NCI-H446 (cell line): Measurements from ENCODE around the gene RAD9A.

Experiments used
- DNase-seq, 2 experiments: peaks; one replicate each; lab custom pipeline; 2025; lab: John Stamatoyannopoulos, UW

Gene RAD9A

DNA sequence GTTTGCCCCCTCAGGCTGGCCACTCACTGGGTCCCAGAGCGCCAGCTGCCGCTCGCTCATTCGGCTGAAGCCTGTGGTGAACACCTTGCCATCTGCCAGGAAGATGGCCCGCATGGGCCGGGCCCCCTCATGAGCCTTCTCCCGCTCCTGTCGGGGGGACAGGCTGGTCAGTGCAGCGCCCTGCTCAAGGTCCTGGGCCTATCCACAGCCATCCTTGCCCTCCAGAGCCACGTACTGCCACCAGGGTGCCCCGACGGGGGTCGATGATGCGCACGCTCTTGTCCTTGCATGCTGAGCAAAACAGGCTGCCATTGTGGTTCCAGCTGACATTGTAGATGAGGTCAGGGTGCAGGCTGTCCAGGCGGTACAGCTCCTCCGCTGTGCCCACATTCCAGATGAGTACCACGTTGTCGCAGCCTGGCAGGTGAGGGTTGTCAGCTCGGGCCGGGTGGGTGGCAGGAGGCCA lies 49.3 kb downstream of the RAD9A start:
- DNase-seq = no peak

DNA sequence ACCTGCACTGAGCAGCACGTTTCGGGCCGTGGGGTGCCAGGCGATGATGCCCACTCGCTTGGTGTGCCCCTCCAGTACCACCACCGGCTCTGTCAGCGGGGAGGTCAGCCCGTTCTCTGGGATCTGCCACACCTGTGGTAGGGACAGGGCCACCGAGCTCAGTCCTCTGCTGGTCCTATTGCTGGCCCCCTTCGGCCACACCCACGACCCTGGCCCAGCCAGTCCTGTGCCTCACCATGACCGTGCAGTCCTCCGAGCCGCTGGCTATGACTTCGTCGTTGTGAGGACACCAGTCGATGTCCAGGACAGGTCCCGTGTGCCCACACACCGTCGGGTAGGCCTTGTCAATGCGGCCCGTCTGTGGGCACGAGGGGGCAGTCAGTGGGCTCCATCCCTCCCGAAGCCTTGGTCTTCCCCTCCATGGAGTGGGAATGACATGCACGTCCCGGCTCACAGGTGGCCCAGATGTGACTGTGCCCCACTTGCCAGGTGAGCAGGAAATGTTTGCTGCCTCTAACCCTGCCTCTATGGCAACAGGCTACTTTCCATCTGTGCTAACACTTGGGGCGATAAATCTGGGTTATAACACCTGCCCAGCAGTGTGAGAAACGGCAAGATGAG lies 50.1 kb downstream of the RAD9A start:
- DNase-seq = no peak

DNA sequence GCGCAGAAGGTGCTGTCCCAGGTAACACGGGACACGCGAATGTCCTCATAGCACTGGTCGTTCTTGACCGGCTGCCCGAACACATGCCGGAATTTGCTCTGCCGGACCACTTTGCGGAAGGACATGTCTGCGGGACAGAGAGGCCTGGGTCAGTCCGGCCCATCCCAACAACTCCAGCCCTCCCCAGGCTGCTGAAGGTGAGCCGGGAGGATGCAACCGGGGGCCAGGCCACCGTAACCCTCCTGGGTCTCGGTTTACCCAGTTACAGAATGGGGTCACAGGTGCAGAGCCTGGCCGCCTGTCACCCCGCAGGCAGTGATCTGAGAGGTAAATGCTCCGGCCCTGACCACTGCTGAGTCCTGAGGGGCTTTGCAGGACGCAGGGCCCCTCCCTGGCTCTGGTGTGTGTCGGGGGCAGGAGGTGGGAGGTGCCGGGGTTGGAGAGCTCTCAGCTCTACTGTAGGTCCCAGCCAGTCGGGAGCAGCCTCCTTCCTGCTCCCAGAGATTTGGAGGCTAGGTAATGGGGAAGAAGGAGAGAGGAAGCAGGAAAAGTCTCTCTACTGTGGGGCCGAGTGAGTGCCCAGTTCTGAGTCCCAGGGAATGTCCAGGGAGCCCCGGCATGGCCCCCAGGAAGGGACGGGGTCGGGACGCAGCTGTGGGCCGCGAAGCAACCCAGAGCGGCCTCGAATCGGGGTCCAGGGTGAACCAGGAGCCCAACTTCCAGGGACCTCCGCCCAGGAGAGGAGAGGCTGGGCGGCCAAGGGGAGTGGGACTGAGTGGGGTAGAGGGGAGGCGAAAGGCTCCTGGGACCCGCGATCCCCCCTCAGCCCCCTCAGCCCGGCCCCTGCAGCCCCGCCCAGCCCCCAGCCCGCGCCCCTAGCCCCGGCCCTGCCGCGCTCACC lies 51.0 kb downstream of the RAD9A start:
- DNase-seq = no peak

DNA sequence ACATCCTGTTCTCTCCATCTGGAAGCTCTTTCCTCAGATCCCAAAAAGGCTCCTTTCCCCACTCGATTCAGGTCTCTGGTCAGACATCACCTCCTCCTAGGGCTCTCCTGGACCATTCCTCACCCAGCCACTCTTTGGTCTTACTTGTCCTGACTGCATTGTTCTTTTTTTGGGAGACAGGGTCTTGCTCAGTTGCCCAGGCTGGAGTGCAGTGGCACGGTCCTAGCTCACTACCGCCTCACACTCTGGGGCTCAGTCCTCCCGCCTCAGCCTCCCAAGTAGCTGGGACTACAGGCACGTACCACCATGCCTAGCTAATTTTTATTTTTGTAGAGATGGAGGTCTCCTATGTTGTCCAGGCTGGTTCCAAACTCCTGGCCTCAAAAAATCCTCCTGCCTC lies 53.7 kb downstream of the RAD9A start:
- DNase-seq = no peak
